Peyer's patch (tissue), 4 donors: ENCODE data around the gene IFI44. TPM values are rescaled to one million over a fixed set of nuclear protein-coding genes. Genes with fewer than 3 reads are reported as not detected.

Source experiments
- DNase-seq, 3 donors: peaks; one replicate each; pipeline ENCODE4 v3.0.0-alpha.2; 2017 to 2019
- H3K27ac ChIP-seq, 4 donors: fragments of 200-600 bp; sonication (generic); one replicate each; pipeline ENCODE4 v1.5.1; 2016 to 2019
- H3K27me3 ChIP-seq, 2 donors: fragments of 200-600 bp; sonication (generic); one replicate each; pipeline ENCODE4 v1.5.1; 2019
- H3K36me3 ChIP-seq, 3 donors: fragments of 200-600 bp; sonication (generic); one replicate each; pipeline ENCODE4 v1.5.1; 2016 to 2019
- H3K4me1 ChIP-seq, 4 donors: fragments of 200-600 bp; sonication (generic); one replicate each; pipeline ENCODE4 v1.5.1; 2016 to 2019
- H3K4me3 ChIP-seq, 4 donors: fragments of 200-600 bp; sonication (generic); 1 replicate in 3 of 4; 2 replicates in 1 of 4; pipeline ENCODE4 v1.5.1; 2016 to 2019; ENCODE audit warnings: mild to moderate bottlenecking in 1 of 4
- H3K9me3 ChIP-seq, 4 donors: fragments of 200-600 bp; sonication (generic); one replicate each; pipeline ENCODE4 v1.5.1; 2016 to 2019; ENCODE audit warnings: mild to moderate bottlenecking in 1 of 4
- POLR2A ChIP-seq, 2 donors: fragments of 450-650 bp; IDR thresholded peaks; one replicate each; pipeline ENCODE4 v1.5.1; 2017; ENCODE audit warnings: antibody characterized with exemption in 2 of 2, mild to moderate bottlenecking in 2 of 2, moderate library complexity in 2 of 2
- total RNA-seq, 4 donors: library from RNA; depleted of rRNA; stranded (reverse); fragments of >200 nt; gene quantifications; one replicate each; pipeline ENCODE4 v1.1.0, GENCODE V29; 2016
- TF ChIP-seq, protein P1 (sequence below), 6 experiments: fragments of 450-650 bp in 4 of 6; fragments of 200-600 bp in 2 of 6; sonication (generic) in 1 of 6; IDR thresholded peaks; one replicate each; pipeline ENCODE4 v1.5.1; 2017 to 2019; ENCODE audit warnings: antibody characterized with exemption in 6 of 6, mild to moderate bottlenecking in 3 of 6, moderate library complexity in 1 of 6

IFI44 gene
- total RNA-seq, 4 donors from 2014 or later, result 3.9 to 67.7 (median 12.4) TPM

DNA sequence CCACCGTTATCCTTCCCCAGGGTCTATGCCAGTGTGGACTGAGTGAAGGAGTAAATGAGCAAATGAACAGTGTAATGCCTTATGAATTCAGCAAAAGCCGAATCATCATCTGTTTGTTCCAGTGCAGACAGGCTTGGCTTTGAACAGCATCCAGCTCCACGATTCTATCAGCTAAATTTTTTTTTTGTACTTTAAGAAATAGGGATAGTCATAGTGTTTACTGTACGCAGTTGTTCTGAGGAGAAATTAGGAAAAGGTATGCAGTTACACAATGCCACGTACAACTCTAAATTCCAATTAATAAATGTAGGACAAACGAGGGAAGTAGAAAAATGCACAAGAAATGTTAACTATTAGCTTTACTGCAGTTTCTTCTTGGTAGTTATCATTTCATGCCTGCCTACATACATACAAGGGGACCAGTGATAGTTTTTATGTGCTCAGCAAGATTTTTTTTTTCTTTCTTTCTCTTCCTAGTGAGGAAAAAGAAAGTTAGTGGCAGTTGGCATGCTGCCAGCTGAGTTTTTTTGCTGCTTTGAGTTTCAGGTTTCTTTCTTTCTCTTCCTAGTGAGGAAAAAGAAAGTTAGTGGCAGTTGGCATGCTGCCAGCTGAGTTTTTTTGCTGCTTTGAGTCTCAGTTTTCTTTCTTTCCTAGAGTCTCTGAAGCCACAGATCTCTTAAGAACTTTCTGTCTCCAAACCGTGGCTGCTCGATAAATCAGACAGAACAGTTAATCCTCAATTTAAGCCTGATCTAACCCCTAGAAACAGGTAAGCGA is 29.6 kb upstream of the IFI44 start, which contains the start of gene IFI44L:
IFI44L (plus strand) TSS at position 646 of the 777 bp plus-strand sequence. CDS start 7,468 bp downstream, outside the sequence.
- Histone ChIP-seq H3K4me1 (peaks cover 0 to 6% (median 4%) of the 10 kb centered on the region in 4 donors), H3K4me3 (peak within 1 kb of the TSS; percentile 7 to 35 (median 34)), H3K36me3 (no peaks in the 10 kb centered on the region), H3K9me3 (no peaks in the 10 kb centered on the region), H3K27ac (peak within 1 kb of the TSS; percentile 50 to 68 (median 67)), H3K27me3 (no peaks in the 10 kb centered on the region)
- DNase-seq, result peak in 2 of 3 donors; percentile 40 to 69
- TF ChIP-seq, protein P1, sequence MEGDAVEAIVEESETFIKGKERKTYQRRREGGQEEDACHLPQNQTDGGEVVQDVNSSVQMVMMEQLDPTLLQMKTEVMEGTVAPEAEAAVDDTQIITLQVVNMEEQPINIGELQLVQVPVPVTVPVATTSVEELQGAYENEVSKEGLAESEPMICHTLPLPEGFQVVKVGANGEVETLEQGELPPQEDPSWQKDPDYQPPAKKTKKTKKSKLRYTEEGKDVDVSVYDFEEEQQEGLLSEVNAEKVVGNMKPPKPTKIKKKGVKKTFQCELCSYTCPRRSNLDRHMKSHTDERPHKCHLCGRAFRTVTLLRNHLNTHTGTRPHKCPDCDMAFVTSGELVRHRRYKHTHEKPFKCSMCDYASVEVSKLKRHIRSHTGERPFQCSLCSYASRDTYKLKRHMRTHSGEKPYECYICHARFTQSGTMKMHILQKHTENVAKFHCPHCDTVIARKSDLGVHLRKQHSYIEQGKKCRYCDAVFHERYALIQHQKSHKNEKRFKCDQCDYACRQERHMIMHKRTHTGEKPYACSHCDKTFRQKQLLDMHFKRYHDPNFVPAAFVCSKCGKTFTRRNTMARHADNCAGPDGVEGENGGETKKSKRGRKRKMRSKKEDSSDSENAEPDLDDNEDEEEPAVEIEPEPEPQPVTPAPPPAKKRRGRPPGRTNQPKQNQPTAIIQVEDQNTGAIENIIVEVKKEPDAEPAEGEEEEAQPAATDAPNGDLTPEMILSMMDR (IDR thresholded peaks at IDR 0.05), result no peak
- no peak for TF ChIP-seq POLR2A (IDR thresholded peaks at IDR 0.05)

GRCh38 chr1:78620666-78621065 is 29.0 kb upstream of the IFI44 start:
- TF ChIP-seq POLR2A (IDR thresholded peaks at IDR 0.05), result no peak
- TF ChIP-seq, protein P1 (IDR thresholded peaks at IDR 0.05), result no peak
- peaks cover 0 to 6% (median 4%) of the 10 kb centered on the region in 4 donors for H3K4me1 ChIP-seq
- H3K9me3 ChIP-seq, result no peaks in the 10 kb centered on the region
- DNase-seq, result no peak
- H3K4me3 ChIP-seq, result peak overlapping the region; percentile 7 to 35 (median 34)
- peak overlapping the region; percentile 50 to 68 (median 67) for H3K27ac ChIP-seq
- H3K27me3 ChIP-seq, result no peaks in the 10 kb centered on the region
- H3K36me3 ChIP-seq, result no peaks in the 10 kb centered on the region

DNA sequence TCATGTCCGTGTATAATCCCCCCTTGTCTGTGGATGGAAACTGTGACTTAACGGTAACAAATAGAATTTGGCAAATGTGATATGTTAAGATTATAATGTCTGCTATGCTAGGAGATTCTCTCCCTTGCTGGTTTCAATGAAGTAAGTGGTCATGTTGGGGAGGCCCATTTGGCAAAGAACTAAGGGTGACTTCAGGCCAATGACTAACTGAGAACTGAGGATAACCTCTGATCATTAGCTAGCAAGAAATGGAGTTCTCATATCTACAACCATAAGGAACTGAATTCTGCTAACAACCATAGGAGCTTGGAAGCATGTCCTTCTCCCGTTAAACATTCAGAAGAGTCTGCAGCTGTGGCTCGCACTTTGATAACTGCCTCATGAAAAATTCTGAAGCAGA is 27.1 kb upstream of the IFI44 start:
- Histone ChIP-seq H3K4me3 (no peak overlapping the region), H3K4me1 (peaks cover 0 to 6% (median 4%) of the 10 kb centered on the region in 4 donors), H3K36me3 (no peaks in the 10 kb centered on the region), H3K27ac (peak overlapping the region in 1 of 4 donors; percentile 5), H3K27me3 (no peaks in the 10 kb centered on the region), H3K9me3 (no peaks in the 10 kb centered on the region)
- TF ChIP-seq, protein P1 (IDR thresholded peaks at IDR 0.05), result no peak
- no peak for TF ChIP-seq POLR2A (IDR thresholded peaks at IDR 0.05)
- no peak for DNase-seq

GRCh38 chr1:78624035-78624434 is 25.6 kb upstream of the IFI44 start:
- Histone ChIP-seq H3K9me3 (no peaks in the 10 kb centered on the region), H3K4me3 (no peak overlapping the region), H3K27me3 (no peaks in the 10 kb centered on the region), H3K4me1 (peaks cover 0 to 6% (median 2%) of the 10 kb centered on the region in 4 donors), H3K36me3 (no peaks in the 10 kb centered on the region), H3K27ac (no peak overlapping the region)
- DNase-seq, result no peak
- TF ChIP-seq POLR2A (IDR thresholded peaks at IDR 0.05), result no peak
- TF ChIP-seq, protein P1 (IDR thresholded peaks at IDR 0.05), result no peak

DNA sequence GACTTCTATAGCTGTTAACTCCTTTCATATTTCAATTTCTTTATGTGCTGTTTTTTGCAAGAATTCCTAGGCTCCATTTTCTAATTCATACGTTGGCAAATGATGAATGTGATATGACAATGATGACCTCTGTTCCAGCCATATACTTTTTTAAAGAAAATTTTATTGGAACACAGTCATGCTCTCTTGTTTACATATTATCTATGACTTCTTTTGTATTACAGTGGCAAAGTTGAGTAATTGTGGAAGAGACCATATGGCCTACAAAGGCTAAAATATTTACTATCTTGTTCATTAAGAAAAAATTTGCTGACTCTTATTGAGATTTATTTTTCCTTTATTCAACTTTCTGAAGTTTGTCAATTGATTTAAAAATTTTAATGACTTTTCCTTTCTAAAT is 22.3 kb upstream of the IFI44 start:
- no peak for DNase-seq
- peaks cover 0 to 5% (median 0%) of the 10 kb centered on the region in 4 donors for H3K4me1 ChIP-seq
- H3K27me3 ChIP-seq, result no peaks in the 10 kb centered on the region
- H3K9me3 ChIP-seq, result no peaks in the 10 kb centered on the region
- H3K4me3 ChIP-seq, result no peak overlapping the region
- H3K36me3 ChIP-seq, result no peaks in the 10 kb centered on the region
- H3K27ac ChIP-seq, result no peak overlapping the region
- no peak for TF ChIP-seq POLR2A (IDR thresholded peaks at IDR 0.05)
- TF ChIP-seq, protein P1 (IDR thresholded peaks at IDR 0.05), result no peak
